HepG2 (cell line): ENCODE measurements around the gene TBC1D14. TPM values are rescaled to one million over a fixed set of nuclear protein-coding genes. Genes with fewer than 3 reads are reported as not detected.
A peak's percentile ranks its signal among the peaks of the same experiment; 100 is the strongest.

Source experiments
- ARID2 ChIP-seq: sonication (generic); formaldehyde crosslinking; IDR thresholded peaks from 2 replicates; pipeline ENCODE4 v1.8.1; 2022; ENCODE audit warnings: mild to moderate bottlenecking, missing genetic modification reagents, borderline replicate concordance
- GMEB1 ChIP-seq: sonication (generic); formaldehyde crosslinking; IDR thresholded peaks from 2 replicates; pipeline ENCODE4 v1.5.1; 2020; ENCODE audit warnings: missing genetic modification reagents, mild to moderate bottlenecking, borderline replicate concordance
- HDAC2 ChIP-seq: sonication (generic); formaldehyde crosslinking; IDR thresholded peaks from 2 replicates; pipeline ENCODE4 v1.4.0; 2020; ENCODE audit warnings: missing genetic modification reagents
- MAX ChIP-seq: IDR thresholded peaks from 2 replicates; pipeline ENCODE4 v1.6.1; 2012; ENCODE audit warnings: inconsistent platforms
- MAZ ChIP-seq, 2 experiments: sonication (generic) in 1 of 2; formaldehyde crosslinking in 1 of 2; IDR thresholded peaks; 2 replicates each; pipeline versions ENCODE4 v1.5.0 to v1.6.1; 2012 to 2020; ENCODE audit warnings: low read depth in 2 of 2, mild to moderate bottlenecking in 2 of 2, borderline replicate concordance in 1 of 2, improper control_type of control experiment in 1 of 2, low read length in 1 of 2, missing genetic modification reagents in 1 of 2, moderate library complexity in 1 of 2
- PHF21A ChIP-seq: sonication (generic); formaldehyde crosslinking; IDR thresholded peaks from 2 replicates; pipeline ENCODE4 v1.5.0; 2020; ENCODE audit warnings: mild to moderate bottlenecking, missing genetic modification reagents
- RAD21 ChIP-seq: fragments of 450-650 bp; formaldehyde crosslinking; IDR thresholded peaks from 2 replicates; pipeline ENCODE4 v1.5.0; 2020; ENCODE audit warnings: mild to moderate bottlenecking
- SPEN ChIP-seq: sonication (generic); formaldehyde crosslinking; IDR thresholded peaks from 2 replicates; pipeline ENCODE4 v1.5.1; 2020; ENCODE audit warnings: low read depth, mild to moderate bottlenecking, missing genetic modification reagents
- ZBTB33 ChIP-seq: sonication (generic); formaldehyde crosslinking; IDR thresholded peaks from 2 replicates; pipeline ENCODE4 v1.4.0; 2020; ENCODE audit warnings: missing genetic modification reagents
- ZFP41 ChIP-seq: sonication (generic); formaldehyde crosslinking; IDR thresholded peaks from 2 replicates; pipeline ENCODE4 v1.4.0; 2020; ENCODE audit warnings: mild to moderate bottlenecking, missing genetic modification reagents, borderline replicate concordance
- ZNF235 ChIP-seq: sonication (generic); formaldehyde crosslinking; IDR thresholded peaks from 2 replicates; pipeline ENCODE4 v1.8.1; 2023; ENCODE audit warnings: mild to moderate bottlenecking, missing genetic modification reagents, borderline replicate concordance
- ZNF318 ChIP-seq: sonication (generic); formaldehyde crosslinking; IDR thresholded peaks from 2 replicates; pipeline ENCODE4 v1.4.0; 2020; ENCODE audit warnings: mild to moderate bottlenecking, missing genetic modification reagents
- ZNF34 ChIP-seq: sonication (generic); formaldehyde crosslinking; IDR thresholded peaks from 2 replicates; pipeline ENCODE4 v1.4.0; 2020; ENCODE audit warnings: mild to moderate bottlenecking, missing genetic modification reagents, borderline replicate concordance
- ZNF446 ChIP-seq: sonication (generic); formaldehyde crosslinking; IDR thresholded peaks from 2 replicates; pipeline ENCODE4 v1.5.0; 2020; ENCODE audit warnings: mild to moderate bottlenecking, missing genetic modification reagents
- ZNF777 ChIP-seq: sonication (generic); formaldehyde crosslinking; IDR thresholded peaks from 2 replicates; pipeline ENCODE4 v1.4.0; 2020; ENCODE audit warnings: missing genetic modification reagents
- polyA plus RNA-seq, 8 experiments: library from polyadenylated mRNA; depleted of rRNA in 3 of 8; stranded (reverse) in 7 of 8; unstranded in 1 of 8; fragments of >200 nt; fragmentation: Illumina TruSeq in 4 of 8; extraction: Trizol in 4 of 8; gene quantifications; 2 replicates each; pipeline versions ENCODE4 v1.2.1 to v1.2.3, GENCODE V29; 2011 to 2016; ENCODE audit warnings: low read depth in 4 of 8, missing spikeins in 1 of 8, mixed read lengths in 1 of 8; ENCODE audit not compliant: insufficient read depth in 1 of 8
- total RNA-seq, 5 experiments: library from RNA; depleted of rRNA; stranded (reverse); fragments of >200 nt; fragmentation: Illumina TruSeq; extraction: Trizol; gene quantifications; 2 replicates each; pipeline ENCODE4 v1.2.3, GENCODE V29; 2016; ENCODE audit warnings: low read depth in 1 of 5

TBC1D14 gene
- total and polyA plus RNA-seq, 2 of the 13 experiments (the other 11 are each of a cell fraction or from before 2014, with no cell fraction given): 29.5 to 46.5 TPM

- TF ChIP-seq ZNF318 (CRISPR knock-in tag) (no peak), MAZ (IDR thresholded peaks at IDR 0.05; ENCODE audit: borderline replicate concordance, low read depth, low read length) (peak; percentile 43; the same call in 1 of the 2 replicates), MAZ (CRISPR knock-in tag; IDR thresholded peaks at IDR 0.05; ENCODE audit: low read depth) (peak; percentile 76), SPEN (CRISPR knock-in tag) (no peak), ZNF446 (peak; percentile 91; the same call in 1 of the 2 replicates), ZFP41 (CRISPR knock-in tag) (peak; percentile 88; the same call in 1 of the 2 replicates), ZBTB33 (CRISPR knock-in tag) (peak; percentile 71), GMEB1 (CRISPR knock-in tag) (0 out of 2 replicates have a peak, but pooled peaks have one; percentile 40), ZNF34 (CRISPR knock-in tag) (0 out of 2 replicates have a peak, but pooled peaks have one; percentile 61), ZNF777 (CRISPR knock-in tag) (no peak), ARID2 (CRISPR knock-in tag) (no peak), MAX (peak; percentile 67), RAD21 (peak; percentile 43; the same call in 1 of the 2 replicates), PHF21A (CRISPR knock-in tag) (peak; percentile 63; the same call in 1 of the 2 replicates), HDAC2 (peak; percentile 77), ZNF235 (no peak)
Measured at GRCh38 chr4:7034262-7035081, 124.8 kb downstream of the TBC1D14 start (continued).
